Astrocyte (in vitro differentiated cells and primary cell): ENCODE data around the gene DYNLT2. TPM values are rescaled to one million over a fixed set of nuclear protein-coding genes. Genes with fewer than 3 reads are reported as not detected.

Experiments used
- DNase-seq: peaks from one replicate; pipeline ENCODE4 v3.0.0-alpha.2; 2010; ENCODE audit warnings: low read depth
- FAIRE-seq: peaks from 2 replicates; lab custom pipeline; 2011; peaks lifted over from hg19 to GRCh38; lab: Jason Lieb, UNC
- H2AFZ ChIP-seq: 2 replicates; pipeline ENCODE4 v1.6.0; 2012; ENCODE audit warnings: low read depth, low read length, inconsistent platforms
- H3K27ac ChIP-seq: 2 replicates; pipeline ENCODE4 v1.5.1; 2011; ENCODE audit warnings: low read depth, low read length, inconsistent platforms
- H3K27me3 ChIP-seq: 2 replicates; pipeline ENCODE4 v1.6.0; 2011; ENCODE audit warnings: low read length, inconsistent platforms; ENCODE audit not compliant: insufficient read depth
- H3K36me3 ChIP-seq: 2 replicates; pipeline ENCODE4 v1.5.1; 2011; ENCODE audit warnings: low read length, inconsistent platforms; ENCODE audit not compliant: insufficient read depth
- H3K4me1 ChIP-seq: 2 replicates; pipeline ENCODE4 v1.5.1; 2011; ENCODE audit warnings: low read length, inconsistent platforms; ENCODE audit not compliant: insufficient read depth
- H3K4me2 ChIP-seq: 2 replicates; pipeline ENCODE4 v1.6.0; 2012; ENCODE audit warnings: low read length, inconsistent platforms
- H3K4me3 ChIP-seq: 2 replicates; pipeline ENCODE4 v1.5.1; 2011; ENCODE audit warnings: low read depth, mild to moderate bottlenecking, low read length, inconsistent platforms; ENCODE audit not compliant: insufficient read depth
- H3K79me2 ChIP-seq: 2 replicates; pipeline ENCODE4 v1.6.0; 2012; ENCODE audit warnings: mild to moderate bottlenecking, low read length, inconsistent platforms; ENCODE audit not compliant: insufficient read depth
- H3K9ac ChIP-seq: 2 replicates; pipeline ENCODE4 v1.6.0; 2012; ENCODE audit warnings: mild to moderate bottlenecking, low read length, inconsistent platforms
- H3K9me3 ChIP-seq: 2 replicates; pipeline ENCODE4 v1.5.1; 2012; ENCODE audit warnings: low read depth, mild to moderate bottlenecking, low read length, inconsistent platforms; ENCODE audit not compliant: insufficient read depth
- H4K20me1 ChIP-seq: 2 replicates; pipeline ENCODE4 v1.6.0; 2012; ENCODE audit warnings: low read length, inconsistent platforms; ENCODE audit not compliant: insufficient read depth
- H3K27ac Mint-ChIP-seq: one replicate; pipeline ENCODE4 v1.8.0; 2021; ENCODE audit warnings: mild to moderate bottlenecking, mixed read lengths; ENCODE audit not compliant: unreplicated experiment
- H3K27me3 Mint-ChIP-seq: one replicate; pipeline ENCODE4 v1.8.0; 2021; ENCODE audit warnings: low read depth, mixed read lengths; ENCODE audit not compliant: unreplicated experiment
- H3K36me3 Mint-ChIP-seq: one replicate; pipeline ENCODE4 v1.8.0; 2021; ENCODE audit warnings: low read depth, mixed read lengths; ENCODE audit not compliant: unreplicated experiment
- H3K4me1 Mint-ChIP-seq: one replicate; pipeline ENCODE4 v1.8.0; 2021; ENCODE audit warnings: low read depth, mixed read lengths; ENCODE audit not compliant: unreplicated experiment
- H3K4me3 Mint-ChIP-seq: one replicate; pipeline ENCODE4 v1.8.0; 2021; ENCODE audit warnings: mild to moderate bottlenecking, moderate library complexity, mixed read lengths; ENCODE audit not compliant: unreplicated experiment
- H3K9me3 Mint-ChIP-seq: one replicate; pipeline ENCODE4 v1.8.0; 2021; ENCODE audit warnings: mild to moderate bottlenecking, mixed read lengths; ENCODE audit not compliant: unreplicated experiment
- CTCF ChIP-seq: IDR thresholded peaks from 2 replicates; pipeline ENCODE4 v1.5.1; 2011; ENCODE audit warnings: low read depth, mild to moderate bottlenecking, inconsistent platforms, low read length, moderate library complexity; ENCODE audit not compliant: insufficient read depth
- EZH2 ChIP-seq: IDR thresholded peaks from 2 replicates; pipeline ENCODE4 v1.6.1; 2012; ENCODE audit warnings: mild to moderate bottlenecking, low read length, inconsistent platforms; ENCODE audit not compliant: insufficient read depth
- total RNA-seq: library from RNA; stranded (reverse); gene quantifications from 2 replicates; pipeline ENCODE4 v1.2.1, GENCODE V29; 2021

DYNLT2 gene
- total RNA-seq, 1 donor from 2014 or later = 1.0 TPM

- peak; percentile 14 for DNase-seq
- Mint-ChIP-seq H3K27ac (no peak overlapping the region), H3K27me3 (no peaks in the 10 kb centered on the region), H3K9me3 (peaks cover 4% of the 10 kb centered on the region), H3K36me3 (peaks cover 21% of the 10 kb centered on the region), H3K4me1 (peaks cover 11% of the 10 kb centered on the region), H3K4me3 (no peak overlapping the region)
- Histone ChIP-seq H3K79me2 (peaks cover 20% of the 10 kb centered on the region), H2AFZ (no peak overlapping the region), H4K20me1 (no peaks in the 10 kb centered on the region), H3K4me2 (no peak overlapping the region), H3K36me3 (peaks cover 3% of the 10 kb centered on the region), H3K27ac (no peak overlapping the region), H3K4me3 (no peak overlapping the region), H3K9me3 (peaks cover 2% of the 10 kb centered on the region), H3K4me1 (peaks cover 1% of the 10 kb centered on the region), H3K27me3 (no peaks in the 10 kb centered on the region), H3K9ac (no peak overlapping the region)
- TF ChIP-seq EZH2 (no peak), CTCF (no peak)
- no peak for FAIRE-seq
These were observed 58.9 kb downstream of the DYNLT2 start for GRCh38 chr6:169692516-169692915.

- peaks cover 6% of the 10 kb centered on the region for H3K9me3 Mint-ChIP-seq
- H3K9me3 ChIP-seq = peaks cover 2% of the 10 kb centered on the region
- no peak overlapping the region for H3K4me2 ChIP-seq
- no peak overlapping the region for H3K4me3 Mint-ChIP-seq
- no peak overlapping the region for H3K27ac Mint-ChIP-seq
- TF ChIP-seq EZH2 (no peak), CTCF (no peak)
- no peaks in the 10 kb centered on the region for H3K4me1 ChIP-seq
- H2AFZ ChIP-seq = no peak overlapping the region
- DNase-seq (no peak), FAIRE-seq (no peak)
- peaks cover 5% of the 10 kb centered on the region for H3K36me3 ChIP-seq
- H4K20me1 ChIP-seq = no peaks in the 10 kb centered on the region
- H3K27me3 ChIP-seq = no peaks in the 10 kb centered on the region
- H3K27me3 Mint-ChIP-seq = no peaks in the 10 kb centered on the region
- H3K4me1 Mint-ChIP-seq = peaks cover 11% of the 10 kb centered on the region
- peaks cover 24% of the 10 kb centered on the region for H3K36me3 Mint-ChIP-seq
- peaks cover 17% of the 10 kb centered on the region for H3K79me2 ChIP-seq
- H3K9ac ChIP-seq = no peak overlapping the region
- no peak overlapping the region for H3K4me3 ChIP-seq
- H3K27ac ChIP-seq = no peak overlapping the region
These were observed 60.1 kb downstream of the DYNLT2 start for GRCh38 chr6:169691260-169691659.

Other genes starting within 250 kb of the DYNLT2 start
- 28.7 and 31.2 TPM in 2 replicates for gene WDR27, start 49.5 kb downstream of the DYNLT2 start, total RNA-seq
- 34.6 and 37.7 TPM in 2 replicates for gene C6orf120, start 49.4 kb downstream of the DYNLT2 start, total RNA-seq
- 28.6 and 30.9 TPM in 2 replicates for gene PHF10, start 27.1 kb downstream of the DYNLT2 start, total RNA-seq
- gene ERMARD, start 50 bp upstream of the DYNLT2 start, total RNA-seq = 13.1 and 17.5 TPM in 2 replicates